GM21367 (cell line): ENCODE results near the gene BRPF1.

Experiments used
- ATAC-seq: cut with Tn5 transposase; IDR thresholded peaks from one replicate; pipeline ENCODE4 v1.9.1; 2021; ENCODE audit not compliant: unreplicated experiment

BRPF1 gene, protein sequence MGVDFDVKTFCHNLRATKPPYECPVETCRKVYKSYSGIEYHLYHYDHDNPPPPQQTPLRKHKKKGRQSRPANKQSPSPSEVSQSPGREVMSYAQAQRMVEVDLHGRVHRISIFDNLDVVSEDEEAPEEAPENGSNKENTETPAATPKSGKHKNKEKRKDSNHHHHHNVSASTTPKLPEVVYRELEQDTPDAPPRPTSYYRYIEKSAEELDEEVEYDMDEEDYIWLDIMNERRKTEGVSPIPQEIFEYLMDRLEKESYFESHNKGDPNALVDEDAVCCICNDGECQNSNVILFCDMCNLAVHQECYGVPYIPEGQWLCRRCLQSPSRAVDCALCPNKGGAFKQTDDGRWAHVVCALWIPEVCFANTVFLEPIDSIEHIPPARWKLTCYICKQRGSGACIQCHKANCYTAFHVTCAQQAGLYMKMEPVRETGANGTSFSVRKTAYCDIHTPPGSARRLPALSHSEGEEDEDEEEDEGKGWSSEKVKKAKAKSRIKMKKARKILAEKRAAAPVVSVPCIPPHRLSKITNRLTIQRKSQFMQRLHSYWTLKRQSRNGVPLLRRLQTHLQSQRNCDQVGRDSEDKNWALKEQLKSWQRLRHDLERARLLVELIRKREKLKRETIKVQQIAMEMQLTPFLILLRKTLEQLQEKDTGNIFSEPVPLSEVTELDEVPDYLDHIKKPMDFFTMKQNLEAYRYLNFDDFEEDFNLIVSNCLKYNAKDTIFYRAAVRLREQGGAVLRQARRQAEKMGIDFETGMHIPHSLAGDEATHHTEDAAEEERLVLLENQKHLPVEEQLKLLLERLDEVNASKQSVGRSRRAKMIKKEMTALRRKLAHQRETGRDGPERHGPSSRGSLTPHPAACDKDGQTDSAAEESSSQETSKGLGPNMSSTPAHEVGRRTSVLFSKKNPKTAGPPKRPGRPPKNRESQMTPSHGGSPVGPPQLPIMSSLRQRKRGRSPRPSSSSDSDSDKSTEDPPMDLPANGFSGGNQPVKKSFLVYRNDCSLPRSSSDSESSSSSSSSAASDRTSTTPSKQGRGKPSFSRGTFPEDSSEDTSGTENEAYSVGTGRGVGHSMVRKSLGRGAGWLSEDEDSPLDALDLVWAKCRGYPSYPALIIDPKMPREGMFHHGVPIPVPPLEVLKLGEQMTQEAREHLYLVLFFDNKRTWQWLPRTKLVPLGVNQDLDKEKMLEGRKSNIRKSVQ (N-terminal part only)

DNA sequence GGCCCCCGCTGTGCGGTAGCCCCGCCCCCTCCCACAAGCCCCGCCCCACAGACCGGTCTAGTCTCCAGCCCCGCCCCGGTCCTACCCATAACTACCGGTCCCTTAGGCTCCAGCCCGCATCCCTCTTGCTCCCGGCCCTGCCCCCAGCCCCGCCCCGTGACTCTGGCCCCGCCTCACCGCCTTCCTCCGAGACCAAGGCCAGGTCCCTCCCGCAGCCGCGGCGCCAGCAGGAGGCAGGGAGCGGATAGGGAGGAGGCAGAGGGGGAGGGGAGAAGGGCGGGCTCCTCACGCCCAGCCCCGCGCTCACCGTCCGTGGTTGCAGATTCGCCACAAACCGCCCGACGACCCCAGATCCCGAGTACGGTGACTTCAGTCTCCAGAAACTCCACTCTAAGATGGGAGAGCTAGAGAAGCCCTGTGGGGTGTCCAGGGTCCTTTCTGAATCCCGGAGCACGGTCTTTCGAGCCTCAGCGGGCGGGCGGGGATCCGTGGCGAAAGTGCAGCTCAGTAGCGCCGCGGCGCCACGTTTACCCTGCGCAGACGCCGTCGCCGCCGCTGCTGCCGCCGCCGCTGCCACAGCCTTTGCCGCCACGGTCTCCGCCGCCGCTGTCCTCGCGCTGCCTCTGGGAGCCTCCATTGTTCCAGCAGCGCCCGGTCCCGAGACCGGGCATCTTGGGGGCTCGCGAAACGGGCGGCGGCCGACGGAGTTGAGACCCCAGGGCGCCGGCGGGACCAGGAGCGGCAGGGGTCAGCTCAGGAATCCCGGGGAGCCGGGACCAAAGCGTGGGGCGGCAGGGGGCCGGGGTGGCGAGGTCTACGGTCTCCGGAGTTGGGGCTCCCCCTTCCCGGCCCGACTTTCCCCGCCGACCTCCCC is at the start of gene BRPF1:
Gene BRPF1 (plus strand): TSS at position 530 of the 874 bp plus-strand sequence. CDS start 2,406 bp downstream, outside the sequence.
- peak; percentile 88 for ATAC-seq

DNA sequence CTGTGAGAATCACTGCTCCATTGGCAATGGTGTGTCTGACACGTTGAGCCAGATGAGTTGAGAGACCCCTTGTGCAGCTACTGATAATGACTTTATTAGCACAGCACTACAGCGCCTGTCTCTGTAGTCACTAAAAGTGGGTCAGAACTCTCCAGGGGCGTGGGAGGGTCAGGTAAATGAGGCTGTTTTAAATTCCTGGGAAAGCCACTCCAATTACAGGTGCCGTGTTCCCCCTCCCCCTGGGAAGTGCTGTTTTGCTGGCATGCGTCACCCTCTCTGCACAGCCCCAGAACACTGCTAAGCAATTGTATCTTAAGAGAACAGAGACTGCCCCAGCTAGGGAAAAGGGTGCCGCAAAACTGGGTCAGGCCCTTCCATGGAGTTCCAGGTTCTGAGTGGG is 49.4 kb upstream of the BRPF1 start:
- no peak for ATAC-seq

DNA sequence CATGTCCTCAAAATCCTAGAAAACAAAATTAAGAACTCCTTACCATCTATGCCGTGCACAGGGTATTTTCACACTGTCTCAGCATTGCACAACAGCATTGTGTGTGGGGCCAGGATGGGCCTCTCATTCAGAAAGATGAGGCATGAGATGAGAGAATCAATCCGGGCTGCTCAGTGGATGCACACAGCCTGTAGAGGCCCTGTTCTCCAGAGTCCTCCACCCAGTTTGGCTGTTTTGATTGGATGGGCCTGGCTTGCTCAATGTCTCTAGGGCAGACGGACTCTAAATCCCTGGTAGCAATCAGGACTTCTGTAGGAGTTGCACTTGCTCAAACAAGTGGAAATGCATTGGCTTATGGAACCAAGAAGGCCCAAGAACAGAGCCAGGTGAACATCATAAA is 48.1 kb upstream of the BRPF1 start:
- ATAC-seq: no peak

DNA sequence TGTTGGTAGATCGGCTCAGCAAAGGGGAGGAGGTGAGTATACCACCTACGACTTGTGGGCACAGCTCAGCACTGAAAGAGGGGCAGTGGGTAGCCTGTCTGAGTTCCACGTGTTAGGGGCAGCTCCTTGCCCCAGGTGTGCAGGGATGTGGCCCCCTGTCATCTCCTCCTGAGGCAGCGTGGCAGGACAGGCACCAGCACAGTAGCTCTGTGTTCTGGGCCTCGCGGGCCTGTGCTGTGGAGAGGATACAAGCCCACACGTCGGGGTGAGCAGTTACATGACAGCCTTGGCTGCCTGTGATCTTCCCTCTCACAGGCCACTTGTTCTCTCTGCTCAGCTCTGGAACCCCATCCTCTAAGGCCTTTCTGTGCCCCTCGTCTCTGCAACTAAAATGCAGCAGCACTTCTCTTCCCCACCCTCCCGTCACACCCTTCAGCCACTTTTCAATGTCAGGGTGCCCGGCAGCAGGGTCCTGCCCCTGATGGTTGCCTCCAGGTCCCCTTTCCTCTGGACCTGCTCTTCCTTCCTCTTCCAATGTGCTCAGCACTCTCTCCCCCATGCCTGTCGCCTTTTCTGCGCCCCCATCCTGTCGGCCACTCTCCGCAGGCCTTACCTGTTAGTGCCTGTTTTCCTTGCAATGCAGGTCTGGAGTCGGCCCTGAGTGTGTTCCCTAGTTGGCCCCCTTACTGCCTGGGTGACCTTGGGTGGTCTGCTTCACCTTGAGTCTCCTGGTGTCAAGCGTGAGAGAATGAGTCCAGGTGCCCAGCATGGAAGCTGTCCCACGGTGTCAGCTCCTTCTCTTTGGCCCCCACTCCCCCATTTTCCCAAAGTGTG is 46.1 kb upstream of the BRPF1 start:
- no peak for ATAC-seq

DNA sequence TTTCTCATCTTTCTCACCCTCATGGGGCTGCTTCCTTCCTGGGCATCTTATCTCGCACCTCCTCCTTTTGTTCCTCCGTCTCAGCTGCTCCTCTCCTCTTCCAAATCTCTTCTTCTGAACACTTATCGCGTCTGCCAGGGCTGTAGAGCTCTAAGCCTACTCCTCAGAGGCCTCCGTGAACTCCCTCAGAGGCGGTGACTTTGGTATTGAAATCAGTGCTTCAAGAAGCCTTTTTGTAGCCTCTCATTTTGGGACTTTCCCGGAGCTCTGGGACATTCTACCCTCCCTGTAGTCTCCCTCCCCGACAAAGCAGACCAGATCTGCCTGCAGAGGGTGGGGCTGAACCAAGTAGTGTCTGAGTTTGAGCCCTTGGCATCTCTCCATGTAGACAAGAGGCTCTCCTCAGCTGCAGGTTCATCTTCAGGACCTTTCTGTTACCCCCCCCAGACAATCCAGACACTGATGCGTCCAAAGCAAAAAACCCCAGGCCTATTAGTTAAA is 45.4 kb upstream of the BRPF1 start:
- ATAC-seq: no peak

DNA sequence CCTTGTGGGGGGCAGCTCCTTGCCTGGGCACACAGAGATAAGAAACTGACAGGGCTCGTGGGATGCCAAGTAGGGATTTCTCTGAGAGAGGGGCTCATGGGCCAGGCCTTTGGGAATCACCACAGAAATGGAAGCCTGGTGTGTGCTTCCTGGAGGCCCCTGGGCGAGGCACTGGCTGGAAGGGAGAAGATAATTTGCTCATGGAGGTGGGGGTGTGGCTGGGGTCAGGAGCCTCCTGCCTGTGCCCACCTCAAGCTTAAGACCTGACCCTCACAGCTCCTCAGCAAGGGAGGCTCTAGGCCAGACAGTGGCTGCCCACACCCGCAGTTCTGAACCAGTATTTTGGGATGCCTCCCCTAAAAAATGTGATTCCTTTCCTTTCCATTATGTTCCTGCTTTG is 44.8 kb upstream of the BRPF1 start:
- no peak for ATAC-seq

DNA sequence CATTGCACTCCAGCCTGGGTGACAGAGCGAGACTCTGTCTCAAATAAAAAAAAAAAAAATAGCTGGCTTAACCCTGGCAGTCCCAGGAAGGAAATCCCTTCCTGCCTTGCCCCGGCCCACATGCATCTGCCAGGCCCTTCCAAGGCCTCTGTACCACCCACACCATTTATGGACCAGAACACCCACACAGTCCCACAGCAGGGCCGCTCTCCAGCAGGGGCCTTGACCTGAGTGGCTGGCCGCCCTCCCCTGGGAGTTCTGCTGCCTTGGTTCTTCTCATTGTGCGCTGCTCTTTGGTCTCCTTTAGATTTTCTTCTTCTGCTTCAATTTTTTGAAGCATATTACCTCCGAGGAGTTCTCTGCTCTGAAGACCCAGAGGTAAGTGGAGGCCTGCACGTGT is 44.0 kb upstream of the BRPF1 start:
- no peak for ATAC-seq

DNA sequence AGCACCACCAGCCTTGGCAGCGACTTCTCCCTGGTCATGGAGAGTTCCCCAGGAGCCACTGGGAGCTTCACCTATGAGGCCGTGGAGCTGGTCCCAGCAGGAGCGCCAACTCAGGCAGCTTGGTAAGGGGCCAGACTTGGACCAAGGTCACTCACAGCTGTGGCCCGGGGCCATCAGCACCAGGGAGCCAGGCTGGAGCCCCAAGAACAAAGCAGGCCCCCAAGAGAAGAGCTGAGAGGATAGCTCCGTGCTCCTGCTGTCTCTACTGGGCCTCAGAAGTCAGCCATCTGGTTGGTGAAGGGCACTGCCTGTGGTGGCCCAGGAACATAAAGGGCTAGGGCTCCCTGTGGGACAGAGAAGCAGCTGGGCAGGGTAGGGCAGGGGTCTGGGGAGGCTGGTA is 42.6 kb upstream of the BRPF1 start:
- ATAC-seq: no peak

DNA sequence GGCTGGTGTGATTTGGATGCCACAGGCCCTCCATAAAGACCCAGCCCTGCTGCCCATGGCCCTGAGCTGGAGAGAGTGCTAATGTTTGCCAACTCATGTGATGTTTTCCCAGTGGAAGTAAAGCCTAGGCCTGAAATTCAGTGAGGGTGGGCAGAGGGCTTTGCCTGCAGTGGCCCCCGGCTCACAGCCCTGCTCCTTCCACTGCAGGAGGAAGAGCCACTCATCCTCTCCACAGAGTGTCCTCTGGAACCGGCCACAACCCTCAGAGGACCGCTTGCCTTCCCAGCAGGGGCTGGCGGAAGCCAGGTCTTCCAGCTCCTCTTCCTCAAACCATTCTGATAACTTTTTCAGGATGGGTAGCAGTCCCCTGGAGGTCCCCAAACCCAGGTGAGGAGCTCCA is 41.8 kb upstream of the BRPF1 start:
- ATAC-seq: no peak

DNA sequence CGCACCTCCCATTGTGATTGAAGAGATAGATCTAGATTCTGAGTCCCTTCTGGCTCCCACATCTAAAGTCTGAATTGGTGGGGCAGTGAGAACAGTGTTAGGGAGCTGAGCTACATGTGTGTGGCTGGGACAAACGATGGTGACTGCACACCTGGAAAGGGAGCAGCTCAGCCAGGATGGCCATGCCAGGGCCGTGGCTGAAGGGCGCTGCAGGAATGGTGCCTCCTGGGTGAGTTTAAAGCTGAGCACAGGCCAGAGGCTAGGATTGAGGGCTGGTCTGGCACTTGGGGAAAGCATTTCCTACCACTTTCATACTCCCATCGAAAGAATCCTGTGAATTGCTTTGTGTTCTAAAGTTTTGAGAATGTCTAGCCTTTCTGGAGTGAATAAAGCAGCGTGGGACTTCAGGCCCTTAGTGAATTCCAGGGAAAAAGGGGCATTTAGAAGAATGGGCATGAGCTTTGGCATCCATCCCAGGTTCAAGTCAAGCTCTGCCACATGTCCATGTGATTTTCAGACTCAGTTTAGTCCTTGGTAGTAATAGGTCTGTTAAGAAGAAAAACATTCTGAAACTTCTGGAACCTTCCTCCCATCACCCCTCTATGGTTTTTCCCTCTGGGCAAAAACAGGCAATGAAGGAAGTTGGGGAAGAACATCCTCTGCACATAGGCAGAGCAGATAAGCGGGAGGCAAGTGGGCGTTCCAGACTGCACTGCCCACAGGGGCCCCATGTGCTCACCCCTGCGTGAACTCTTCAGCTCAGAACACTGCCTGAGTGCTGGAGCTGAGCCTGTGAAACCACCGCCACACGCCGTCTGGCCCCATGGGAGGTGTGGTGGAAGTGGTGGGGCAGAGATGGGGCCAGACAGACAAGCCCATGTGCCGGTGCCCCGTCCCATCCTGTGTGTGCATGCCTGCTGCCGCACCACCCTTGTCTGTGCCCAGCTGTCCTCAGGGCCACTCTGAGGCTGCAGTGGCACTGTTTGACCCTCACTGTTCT is 40.8 kb upstream of the BRPF1 start:
- peak; percentile 96 for ATAC-seq

DNA sequence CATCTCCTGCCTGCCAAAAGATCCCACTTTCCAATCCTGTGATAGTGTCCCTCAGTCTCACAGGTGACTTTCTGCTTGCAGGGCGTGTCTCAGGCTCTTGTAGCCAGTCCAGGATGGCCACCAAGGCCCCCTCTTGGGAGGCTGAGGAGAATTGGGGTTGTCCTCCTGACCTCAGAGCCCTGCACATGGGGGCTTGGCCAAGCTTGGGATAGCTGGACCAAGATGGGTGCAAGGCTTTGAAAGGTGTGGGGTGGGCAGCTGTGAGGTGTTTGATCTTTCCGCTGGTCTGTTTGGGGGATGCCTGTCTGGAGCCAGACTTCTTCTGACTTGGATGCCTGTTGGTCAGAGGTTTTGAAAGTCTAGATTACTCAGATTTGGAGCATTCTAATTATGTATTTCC is 39.9 kb upstream of the BRPF1 start:
- no peak for ATAC-seq

DNA sequence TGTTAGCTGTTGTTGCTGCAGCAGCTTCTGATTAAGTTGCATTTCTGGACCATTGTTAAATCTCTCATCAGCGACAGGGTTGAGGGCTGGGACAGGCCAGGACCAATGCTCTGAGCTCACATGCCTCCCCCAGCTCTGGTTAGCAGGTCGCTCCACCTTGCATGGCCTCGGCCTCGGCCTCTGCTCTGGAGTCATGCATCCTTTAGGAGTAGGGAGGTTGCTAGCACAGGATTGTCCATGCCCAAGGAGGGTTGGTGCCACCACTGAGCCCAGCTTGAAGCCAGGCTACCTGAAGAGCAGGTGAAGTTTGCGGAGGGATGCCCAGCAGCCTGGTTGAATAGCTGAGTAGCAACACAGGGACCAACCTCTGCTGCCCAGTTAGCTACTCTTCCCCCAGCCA is 39.1 kb upstream of the BRPF1 start:
- ATAC-seq: no peak

DNA sequence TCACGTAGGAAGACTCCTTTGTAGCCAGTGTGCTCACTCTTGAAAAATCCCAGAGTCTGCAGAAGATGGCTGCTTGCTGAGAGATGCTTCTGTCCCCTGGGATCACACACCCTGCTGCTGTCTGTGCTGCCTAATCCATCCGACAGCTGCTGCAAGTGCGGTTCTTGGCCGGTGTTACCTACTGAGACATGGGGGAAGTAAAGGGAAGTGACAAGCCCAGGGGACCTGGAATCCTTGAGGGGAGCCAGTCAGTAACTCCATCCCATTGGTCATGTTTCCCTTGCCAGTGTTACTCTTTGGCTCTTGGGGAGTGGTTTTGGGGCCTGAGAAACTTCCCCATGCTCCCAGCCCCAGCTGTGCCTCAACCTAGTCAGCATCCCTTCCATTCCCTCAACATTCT is 36.2 kb upstream of the BRPF1 start:
- ATAC-seq: no peak

DNA sequence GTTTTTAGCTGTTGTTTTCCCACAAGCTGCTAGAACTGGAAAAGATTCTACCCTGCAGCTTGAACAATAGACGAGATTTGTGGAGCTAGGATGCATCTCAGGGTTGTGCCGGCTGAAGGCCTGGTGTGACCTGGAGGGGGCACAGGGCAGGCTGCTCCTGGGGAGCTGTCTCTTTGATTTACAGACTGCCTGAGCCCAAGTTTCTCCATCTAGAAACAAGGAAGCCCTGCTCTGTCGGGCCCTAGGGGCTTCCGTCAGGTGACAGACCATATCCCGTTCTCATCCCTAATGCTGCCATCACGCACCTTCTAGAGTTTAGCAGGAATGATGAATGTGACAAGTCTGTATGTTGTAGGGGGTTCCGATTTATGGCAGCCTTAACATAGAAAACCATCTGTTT is 35.8 kb upstream of the BRPF1 start:
- ATAC-seq: no peak

DNA sequence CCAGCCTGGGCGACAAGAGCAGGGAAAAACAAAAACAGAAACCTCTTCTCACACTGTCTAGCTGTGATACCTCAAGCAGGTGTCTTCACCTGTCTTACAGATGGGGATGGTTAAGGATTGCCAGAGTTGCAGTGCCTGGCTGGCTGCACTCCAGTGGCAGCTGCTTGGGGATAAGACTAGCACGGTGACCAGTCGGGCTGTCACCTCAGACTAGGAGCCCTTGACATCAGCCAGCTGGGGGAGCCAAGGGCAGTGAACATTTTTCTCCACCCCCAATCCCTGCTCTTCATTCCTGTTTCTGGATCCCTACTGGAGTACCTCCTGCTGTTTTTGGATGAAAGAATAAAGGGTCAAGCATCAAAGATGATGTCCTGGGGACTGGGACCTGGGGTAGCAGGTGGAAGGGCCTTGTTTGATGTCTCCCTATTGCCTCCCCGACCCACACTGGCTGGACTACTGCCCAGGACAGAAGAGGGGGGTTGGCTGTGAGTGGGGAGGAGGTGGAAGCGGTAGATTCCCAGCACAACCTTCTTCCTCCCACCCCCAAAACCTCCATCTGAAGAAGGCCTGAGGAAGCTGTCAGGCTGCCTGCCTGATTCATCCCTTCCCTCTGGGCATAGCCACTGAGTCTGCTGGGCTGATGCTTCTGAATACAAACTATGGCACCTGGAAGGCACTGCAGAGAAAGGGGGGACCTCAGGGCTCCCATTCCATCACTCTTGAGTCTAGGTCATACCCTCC is 34.9 kb upstream of the BRPF1 start:
- ATAC-seq: no peak

DNA sequence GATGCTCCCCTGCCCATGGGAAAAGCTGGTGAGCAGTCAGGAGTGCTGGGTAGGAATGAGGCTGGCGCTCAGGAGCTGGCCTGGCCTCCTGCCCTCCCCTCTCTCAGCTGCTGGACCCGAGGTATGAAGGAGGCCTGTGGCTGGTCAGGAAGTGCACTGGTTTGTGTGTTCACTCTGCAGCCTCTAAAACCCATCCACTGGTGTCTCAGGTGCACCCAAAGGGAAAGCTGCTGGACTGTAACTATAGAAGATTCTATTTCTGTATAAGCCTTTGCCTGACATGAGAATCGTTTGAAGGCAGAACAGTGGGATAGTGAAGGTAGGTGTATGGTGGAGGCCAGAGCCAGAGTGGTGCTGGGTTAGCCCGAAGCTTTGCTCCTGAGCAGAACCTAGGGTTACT is 33.6 kb upstream of the BRPF1 start:
- ATAC-seq: no peak

DNA sequence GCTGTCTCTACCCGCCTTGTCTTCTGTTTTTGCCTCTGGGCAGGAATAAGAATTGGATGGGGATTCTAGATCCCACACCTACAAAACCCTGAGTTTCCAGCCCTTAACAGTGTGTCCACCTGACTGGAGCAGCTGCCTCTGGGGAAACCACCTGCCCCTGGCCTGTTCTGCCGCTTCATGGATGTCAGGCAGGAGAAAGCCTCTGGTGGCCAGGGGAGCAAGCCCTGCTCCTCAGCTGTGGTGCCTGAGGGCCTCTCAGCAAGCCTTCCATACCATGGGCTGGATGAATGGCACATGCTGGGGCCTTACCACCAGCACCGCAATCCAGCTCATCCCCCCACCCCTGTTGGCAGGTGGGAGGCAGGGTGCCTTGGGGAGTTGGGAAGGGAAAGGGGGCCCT is 33.2 kb upstream of the BRPF1 start:
- ATAC-seq: no peak

DNA sequence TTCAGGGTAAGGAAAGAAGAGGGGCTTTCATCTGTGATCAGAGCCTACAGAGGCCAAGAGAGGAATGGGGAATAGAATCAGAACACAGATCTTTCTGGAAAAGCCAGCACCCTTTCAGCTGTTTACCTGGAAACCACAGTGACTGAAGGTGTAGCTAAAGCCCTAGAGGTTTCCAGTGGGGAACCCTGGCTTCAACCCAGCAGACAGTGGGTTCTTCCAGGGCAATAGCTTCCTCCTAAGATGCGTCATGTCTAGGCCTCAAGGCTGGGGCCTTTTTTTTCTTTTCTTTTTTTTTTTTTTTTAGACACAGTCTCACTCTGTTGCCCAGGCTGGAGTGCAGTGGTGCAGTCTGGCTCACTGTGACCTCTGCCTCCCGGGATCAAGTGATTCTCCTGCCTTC is 31.0 kb upstream of the BRPF1 start:
- ATAC-seq: no peak
